Mesenchymal stem cell (in vitro differentiated cells and primary cell): ENCODE measurements around the gene NAXD.

Experiments used
- DNase-seq: peaks from one replicate; pipeline ENCODE4 v3.0.0-alpha.2; 2013
- H2AFZ ChIP-seq: one replicate; pipeline ENCODE4 v1.6.1; 2013; ENCODE audit warnings: low read depth, mild to moderate bottlenecking, control low read depth, inconsistent platforms, low read length, moderate library complexity
- H2AK5ac ChIP-seq: 2 replicates; pipeline ENCODE4 v1.6.1; 2013; ENCODE audit warnings: low read length, moderate library complexity, mild to moderate bottlenecking, inconsistent platforms; ENCODE audit not compliant: severe bottlenecking
- H2BK120ac ChIP-seq: one replicate; pipeline ENCODE4 v1.6.1; 2013; ENCODE audit warnings: low read depth, mild to moderate bottlenecking, inconsistent platforms, low read length, moderate library complexity
- H2BK12ac ChIP-seq, 2 experiments: one replicate each; pipeline ENCODE4 v1.6.1; 2013; ENCODE audit warnings: inconsistent platforms in 2 of 2, low read length in 2 of 2, mild to moderate bottlenecking in 2 of 2, moderate library complexity in 2 of 2, control low read depth in 1 of 2
- H2BK15ac ChIP-seq: one replicate; pipeline ENCODE4 v1.6.1; 2013; ENCODE audit warnings: mild to moderate bottlenecking, low read depth, inconsistent platforms; ENCODE audit not compliant: poor library complexity, severe bottlenecking
- H2BK5ac ChIP-seq: 2 replicates; pipeline ENCODE4 v1.6.1; 2013; ENCODE audit warnings: low read depth, mild to moderate bottlenecking, low read length, control low read depth, inconsistent platforms; ENCODE audit not compliant: poor library complexity, severe bottlenecking
- H3K14ac ChIP-seq, 2 experiments: one replicate each; pipeline ENCODE4 v1.6.1; 2013; ENCODE audit warnings: inconsistent platforms in 2 of 2, low read length in 2 of 2, control low read depth in 1 of 2, mild to moderate bottlenecking in 1 of 2, moderate library complexity in 1 of 2
- H3K18ac ChIP-seq, 2 experiments: one replicate each; pipeline ENCODE4 v1.6.1; 2013; ENCODE audit warnings: inconsistent platforms in 2 of 2, low read length in 2 of 2, control low read depth in 1 of 2, low read depth in 1 of 2, mild to moderate bottlenecking in 1 of 2
- H3K23ac ChIP-seq, 2 experiments: one replicate each; pipeline ENCODE4 v1.6.1; 2013; ENCODE audit warnings: inconsistent platforms in 2 of 2, low read length in 2 of 2, mild to moderate bottlenecking in 2 of 2, moderate library complexity in 2 of 2, control low read depth in 1 of 2
- H3K27ac ChIP-seq: 2 replicates; pipeline ENCODE4 v1.5.1; 2013; ENCODE audit warnings: mild to moderate bottlenecking, moderate library complexity, low read length, control low read depth, inconsistent platforms; ENCODE audit not compliant: poor library complexity, severe bottlenecking
- H3K27me3 ChIP-seq, 2 experiments: 2 replicates each; pipeline versions ENCODE4 v1.6.1 to v1.7.0; 2013; ENCODE audit warnings: low read length in 2 of 2, mild to moderate bottlenecking in 2 of 2, moderate library complexity in 2 of 2, control low read depth in 1 of 2, inconsistent platforms in 1 of 2; ENCODE audit not compliant: control insufficient read depth in 1 of 2, insufficient read depth in 1 of 2
- H3K36me3 ChIP-seq, 2 experiments: 2 replicates each; pipeline versions ENCODE4 v1.6.1 to v1.7.0; 2013; ENCODE audit warnings: low read length in 2 of 2, control low read depth in 1 of 2, inconsistent platforms in 1 of 2, low read depth in 1 of 2, mild to moderate bottlenecking in 1 of 2; ENCODE audit not compliant: insufficient read depth in 2 of 2, control insufficient read depth in 1 of 2
- H3K4ac ChIP-seq, 2 experiments: one replicate each; pipeline ENCODE4 v1.6.1; 2013; ENCODE audit warnings: inconsistent platforms in 2 of 2, low read length in 2 of 2, mild to moderate bottlenecking in 2 of 2, moderate library complexity in 2 of 2, control low read depth in 1 of 2, low read depth in 1 of 2
- H3K4me1 ChIP-seq: 2 replicates; pipeline ENCODE4 v1.6.1; 2013; ENCODE audit warnings: low read depth, low read length, control low read depth; ENCODE audit not compliant: control insufficient read depth, insufficient read depth
- H3K4me2 ChIP-seq: 2 replicates; pipeline ENCODE4 v1.6.1; 2013; ENCODE audit warnings: low read length, mild to moderate bottlenecking, inconsistent platforms; ENCODE audit not compliant: poor library complexity, severe bottlenecking
- H3K4me3 ChIP-seq, 2 experiments: 2 replicates each; pipeline versions ENCODE4 v1.5.1 to v1.7.0; 2013; ENCODE audit warnings: low read length in 2 of 2, mild to moderate bottlenecking in 2 of 2, control low read depth in 1 of 2, low read depth in 1 of 2; ENCODE audit not compliant: insufficient read depth in 1 of 2
- H3K79me1 ChIP-seq: replicated peaks from 2 replicates; pipeline ENCODE4 v1.6.1; 2013; ENCODE audit warnings: mild to moderate bottlenecking, control low read depth, low read length, inconsistent platforms; ENCODE audit not compliant: poor library complexity, severe bottlenecking
- H3K9ac ChIP-seq: 2 replicates; pipeline ENCODE4 v1.7.0; 2013; ENCODE audit warnings: mild to moderate bottlenecking, low read length, moderate library complexity
- H3K9me3 ChIP-seq: 2 replicates; pipeline ENCODE4 v1.7.0; 2013; ENCODE audit warnings: mild to moderate bottlenecking, low read length; ENCODE audit not compliant: control insufficient read depth
- H4K8ac ChIP-seq: one replicate; pipeline ENCODE4 v1.6.1; 2013; ENCODE audit warnings: inconsistent platforms, mild to moderate bottlenecking, low read length, moderate library complexity
- H4K91ac ChIP-seq: one replicate; pipeline ENCODE4 v1.6.1; 2013; ENCODE audit warnings: mild to moderate bottlenecking, low read length, inconsistent platforms
- WGBS: methylation state at CpG from one replicate; pipeline ENCODE4 v1.1.7; 2013; ENCODE audit warnings: mixed read lengths; 5-methylcytosine and 5-hydroxymethylcytosine counted together

Gene NAXD

DNA sequence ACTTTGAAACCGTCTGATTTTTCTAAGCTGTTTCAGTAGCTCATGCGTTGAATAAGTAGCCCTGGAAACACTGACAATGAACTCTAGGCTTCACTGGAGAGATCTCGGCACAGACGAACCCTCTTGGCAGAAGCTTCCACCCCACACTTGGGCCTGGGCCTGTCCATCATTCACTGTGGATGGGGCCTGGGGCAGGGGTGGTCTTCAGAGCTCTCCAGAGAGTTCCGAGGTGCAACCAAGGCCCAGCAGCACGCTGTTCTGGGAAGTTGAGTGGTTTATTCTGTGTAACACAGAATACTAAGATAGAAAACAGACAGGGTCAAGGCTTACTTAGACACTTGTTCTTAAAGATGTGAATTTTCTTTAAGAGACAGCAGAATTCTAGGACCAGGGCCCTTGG, 21.9 kb downstream of the NAXD start:
- Histone ChIP-seq H3K14ac (no peak overlapping the region), H3K4ac (no peak overlapping the region), H2BK5ac (no peak overlapping the region), H3K27ac (no peak overlapping the region), H2AFZ (no peak overlapping the region), H3K36me3 (peaks cover 72 to 84% of the 10 kb centered on the region in 2 experiments), H3K18ac (no peak overlapping the region), H4K91ac (no peak overlapping the region), H2BK15ac (no peak overlapping the region), H3K4me1 (peaks cover 29% of the 10 kb centered on the region), H3K4me2 (no peak overlapping the region), H4K8ac (no peak overlapping the region), H2BK120ac (no peak overlapping the region), H3K79me1 (peaks cover 34% of the 10 kb centered on the region), H3K27me3 (no peaks in the 10 kb centered on the region), H2BK12ac (no peak overlapping the region), H3K4me3 (no peak overlapping the region), H3K9me3 (no peaks in the 10 kb centered on the region), H3K23ac (no peak overlapping the region), H3K9ac (no peak overlapping the region), H2AK5ac (no peak overlapping the region)
- DNase-seq: no peak
- WGBS: 95% methylated on average over 5 of the region's 6 CpGs

DNA sequence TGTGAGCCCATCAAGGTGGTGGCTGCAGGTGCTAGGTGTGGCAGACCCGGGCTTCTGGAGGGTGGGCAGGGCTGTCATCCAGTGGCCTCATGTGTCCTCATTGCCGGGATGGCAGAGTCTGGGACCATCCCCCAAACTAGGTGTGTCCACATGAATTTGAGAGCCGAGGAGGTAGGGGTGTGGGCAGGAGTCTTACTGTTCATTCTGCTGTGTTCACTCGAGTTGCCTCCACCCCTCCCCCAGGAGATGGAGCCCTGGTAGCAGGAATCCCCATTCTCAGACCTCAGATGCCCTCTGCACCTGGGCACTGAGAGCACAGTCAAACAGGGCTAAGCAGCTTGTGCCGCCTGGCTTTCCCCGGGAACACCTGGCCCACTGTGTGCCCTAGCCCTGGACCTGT, 22.4 kb downstream of the NAXD start:
- no peak overlapping the region for H2BK5ac ChIP-seq
- H3K27ac ChIP-seq: no peak overlapping the region
- peaks cover 29% of the 10 kb centered on the region for H3K4me1 ChIP-seq
- no peak for DNase-seq
- H3K4me2 ChIP-seq: no peak overlapping the region
- no peak overlapping the region for H4K8ac ChIP-seq
- H3K36me3 ChIP-seq: peaks cover 77 to 89% of the 10 kb centered on the region in 2 experiments
- H3K18ac ChIP-seq: no peak overlapping the region
- H2AK5ac ChIP-seq: no peak overlapping the region
- no peak overlapping the region for H2AFZ ChIP-seq
- no peak overlapping the region for H2BK120ac ChIP-seq
- peaks cover 39% of the 10 kb centered on the region for H3K79me1 ChIP-seq
- H2BK15ac ChIP-seq: no peak overlapping the region
- H2BK12ac ChIP-seq: no peak overlapping the region
- no peak overlapping the region for H3K4me3 ChIP-seq
- H3K23ac ChIP-seq: no peak overlapping the region
- no peaks in the 10 kb centered on the region for H3K27me3 ChIP-seq
- H4K91ac ChIP-seq: no peak overlapping the region
- no peaks in the 10 kb centered on the region for H3K9me3 ChIP-seq
- no peak overlapping the region for H3K4ac ChIP-seq
- H3K9ac ChIP-seq: no peak overlapping the region
- no peak overlapping the region for H3K14ac ChIP-seq
- 89% methylated on average over 6 of the region's 6 CpGs for WGBS

DNA sequence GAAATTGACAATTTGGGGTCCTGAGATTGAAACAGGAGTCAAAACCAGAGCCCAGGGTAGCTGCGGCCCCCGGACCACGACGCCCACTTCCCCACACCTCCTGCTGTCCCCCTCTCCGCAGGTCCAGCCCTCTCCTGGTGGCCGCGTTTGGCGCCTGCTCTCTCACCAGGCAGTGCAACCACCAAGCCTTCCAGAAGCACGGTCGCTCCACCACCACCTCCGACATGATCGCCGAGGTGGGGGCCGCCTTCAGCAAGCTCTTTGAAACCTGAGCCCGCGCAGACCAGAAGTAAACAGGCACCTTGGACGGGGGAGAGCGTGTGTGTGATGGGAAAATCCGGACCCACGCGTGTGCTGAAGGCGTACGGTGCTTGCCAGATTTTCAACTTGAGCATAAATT, 22.9 kb downstream of the NAXD start:
- no peak overlapping the region for H3K4me3 ChIP-seq
- H3K4me1 ChIP-seq: peaks cover 29% of the 10 kb centered on the region
- H2BK12ac ChIP-seq: no peak overlapping the region
- H3K27me3 ChIP-seq: no peaks in the 10 kb centered on the region
- H3K4me2 ChIP-seq: no peak overlapping the region
- no peak overlapping the region for H4K91ac ChIP-seq
- H3K14ac ChIP-seq: no peak overlapping the region
- DNase-seq: no peak
- H3K79me1 ChIP-seq: peaks cover 43% of the 10 kb centered on the region
- peaks cover 80 to 94% of the 10 kb centered on the region in 2 experiments for H3K36me3 ChIP-seq
- no peak overlapping the region for H2BK120ac ChIP-seq
- no peak overlapping the region for H3K9ac ChIP-seq
- 96% methylated on average over 23 of the region's 23 CpGs for WGBS
- H2BK15ac ChIP-seq: no peak overlapping the region
- no peaks in the 10 kb centered on the region for H3K9me3 ChIP-seq
- H2BK5ac ChIP-seq: no peak overlapping the region
- H3K18ac ChIP-seq: no peak overlapping the region
- H3K27ac ChIP-seq: no peak overlapping the region
- no peak overlapping the region for H2AFZ ChIP-seq
- no peak overlapping the region for H3K4ac ChIP-seq
- no peak overlapping the region for H2AK5ac ChIP-seq
- H3K23ac ChIP-seq: no peak overlapping the region
- no peak overlapping the region for H4K8ac ChIP-seq

DNA sequence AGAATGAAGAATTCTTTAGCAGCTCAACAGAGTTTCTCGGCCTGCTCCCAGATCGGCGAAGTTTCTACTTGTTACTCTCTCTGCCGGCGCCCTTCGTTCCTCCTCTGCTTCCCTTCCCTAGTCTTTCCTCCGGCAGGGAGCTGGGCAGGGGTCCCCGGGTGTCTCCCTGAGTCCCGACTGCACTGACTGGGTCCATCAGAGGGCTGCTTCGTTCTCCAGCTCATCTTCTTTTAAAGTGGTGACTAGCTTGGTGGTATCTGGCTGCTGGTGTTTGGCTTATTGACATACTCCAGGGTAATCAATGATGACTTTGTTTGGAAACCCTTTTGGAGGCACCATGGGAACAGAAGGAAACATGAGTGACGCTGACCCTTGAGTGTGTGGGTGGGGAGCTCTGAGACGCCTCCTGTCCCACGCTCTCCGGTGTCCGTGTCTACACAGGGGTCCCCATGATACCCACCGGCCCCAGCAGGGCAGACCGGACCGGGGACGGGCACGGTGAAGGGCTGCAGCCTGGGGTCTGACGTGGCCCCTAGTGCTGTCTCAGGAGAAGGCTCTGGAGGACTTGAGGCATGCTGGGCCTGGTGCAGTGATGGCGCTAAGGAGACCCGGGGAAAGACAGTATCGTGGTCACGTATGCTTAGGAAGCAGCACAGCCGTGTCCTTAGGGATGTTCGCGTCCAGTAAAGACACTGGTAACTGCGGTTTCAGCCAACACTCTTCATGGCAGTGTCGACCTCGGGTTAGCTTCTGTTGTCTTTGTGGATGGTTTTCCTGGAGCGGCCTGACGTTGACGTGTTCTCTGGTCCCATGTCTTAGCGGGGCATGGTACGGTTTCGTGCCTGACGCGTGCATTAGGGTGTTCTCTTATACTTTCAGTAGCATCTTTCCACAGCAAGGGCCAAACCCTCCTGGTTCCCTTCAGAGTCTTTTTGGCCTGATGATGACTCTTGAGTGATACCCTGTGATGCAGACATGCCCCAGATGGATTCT, 23.8 kb downstream of the NAXD start:
- Histone ChIP-seq H2BK15ac (no peak overlapping the region), H3K79me1 (peaks cover 47% of the 10 kb centered on the region), H3K14ac (no peak overlapping the region), H3K23ac (no peak overlapping the region), H3K9me3 (no peaks in the 10 kb centered on the region), H2AK5ac (no peak overlapping the region), H4K8ac (no peak overlapping the region), H3K9ac (no peak overlapping the region), H3K36me3 (peaks cover 85 to 99% of the 10 kb centered on the region in 2 experiments), H4K91ac (no peak overlapping the region), H3K27me3 (no peaks in the 10 kb centered on the region), H2BK120ac (no peak overlapping the region), H3K27ac (no peak overlapping the region), H3K4me1 (peaks cover 31% of the 10 kb centered on the region), H3K4me2 (no peak overlapping the region), H2BK12ac (no peak overlapping the region), H3K4me3 (no peak overlapping the region), H2BK5ac (no peak overlapping the region), H3K18ac (no peak overlapping the region), H3K4ac (no peak overlapping the region), H2AFZ (no peak overlapping the region)
- no peak for DNase-seq
- 93% methylated on average over 39 of the region's 39 CpGs for WGBS
